ENCODE measurements around the gene GFI1B. TPM values are rescaled to one million over a fixed set of nuclear protein-coding genes. Genes with fewer than 3 reads are reported as not detected.
"Not testable (repeated sequence)": the region's sequence is repeated elsewhere in the genome, so short reads cannot be mapped to it uniquely, and the experiment has no call there.

Gene GFI1B
- total RNA-seq, 2 donors from 2014 or later: 0.45 TPM; not detected in 1

DNA sequence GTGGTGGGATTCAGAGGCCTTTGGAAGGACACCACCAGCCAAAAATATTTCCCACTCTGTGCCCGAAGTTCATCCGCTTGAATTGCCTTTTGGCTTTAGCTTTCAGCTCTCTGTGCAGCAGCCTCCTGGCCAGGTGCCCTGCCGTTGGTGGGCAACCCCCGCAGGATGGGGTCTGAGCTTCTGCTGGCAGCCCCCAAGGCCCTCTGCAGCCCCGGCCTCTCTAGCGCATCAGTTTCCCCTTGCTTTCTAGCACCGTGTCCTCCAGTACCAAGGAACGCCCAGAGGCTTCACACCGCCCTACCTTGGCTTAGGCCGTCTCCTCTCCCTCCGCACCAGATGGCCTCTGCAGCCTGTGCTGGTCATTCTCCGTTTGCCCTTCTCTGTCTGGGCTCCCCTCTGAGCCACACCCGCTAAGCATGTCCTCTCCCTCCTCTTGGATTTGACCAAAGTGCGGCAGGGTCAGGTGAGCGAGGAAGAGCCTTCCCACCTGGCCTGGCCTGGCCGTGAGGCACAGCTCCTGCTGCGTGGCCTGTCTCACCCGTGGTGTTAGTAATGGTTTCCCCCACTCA is 29.9 kb upstream of the GFI1B start:
- H3K4me3 Mint-ChIP-seq: no peak overlapping the region
- no peaks in the 10 kb centered on the region for H3K9me3 Mint-ChIP-seq
- H3K36me3 Mint-ChIP-seq: no peaks in the 10 kb centered on the region
- DNase-seq (ENCODE audit: low spot score): no peak
- no peak overlapping the region for H3K27ac Mint-ChIP-seq
- no peak for ATAC-seq
- H3K27me3 Mint-ChIP-seq: no peaks in the 10 kb centered on the region
- peaks cover 11 to 15% of the 10 kb centered on the region in 2 donors for H3K4me1 Mint-ChIP-seq (ENCODE audit: low read depth in 2 of 2)

DNA sequence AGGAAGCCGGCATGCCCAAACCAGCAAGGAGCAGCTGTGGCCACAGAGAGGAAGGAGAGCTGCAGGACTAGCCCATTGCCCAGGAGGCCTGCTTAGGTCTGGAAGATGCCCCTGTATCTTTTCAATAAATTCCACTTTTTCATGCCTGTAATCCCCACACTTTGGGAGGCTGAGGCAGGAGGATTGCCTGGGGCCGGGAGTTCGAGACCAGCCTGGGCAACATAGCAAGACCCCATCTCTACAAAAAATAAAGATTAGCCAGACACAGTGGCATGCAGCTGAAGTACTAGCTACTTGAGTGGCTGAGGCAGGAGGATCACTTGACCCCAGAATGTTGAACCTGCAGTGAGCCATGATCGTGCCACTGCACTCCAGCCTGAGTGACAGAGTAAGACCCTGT is 28.8 kb upstream of the GFI1B start:
- Mint-ChIP-seq H3K4me1 (ENCODE audit: low read depth in 2 of 2) (peaks cover 6 to 7% of the 10 kb centered on the region in 2 donors), H3K27me3 (no peaks in the 10 kb centered on the region), H3K9me3 (no peaks in the 10 kb centered on the region), H3K36me3 (no peaks in the 10 kb centered on the region), H3K27ac (no peak overlapping the region), H3K4me3 (no peak overlapping the region)
- no peak for DNase-seq (ENCODE audit: low spot score)
- no peak for ATAC-seq

DNA sequence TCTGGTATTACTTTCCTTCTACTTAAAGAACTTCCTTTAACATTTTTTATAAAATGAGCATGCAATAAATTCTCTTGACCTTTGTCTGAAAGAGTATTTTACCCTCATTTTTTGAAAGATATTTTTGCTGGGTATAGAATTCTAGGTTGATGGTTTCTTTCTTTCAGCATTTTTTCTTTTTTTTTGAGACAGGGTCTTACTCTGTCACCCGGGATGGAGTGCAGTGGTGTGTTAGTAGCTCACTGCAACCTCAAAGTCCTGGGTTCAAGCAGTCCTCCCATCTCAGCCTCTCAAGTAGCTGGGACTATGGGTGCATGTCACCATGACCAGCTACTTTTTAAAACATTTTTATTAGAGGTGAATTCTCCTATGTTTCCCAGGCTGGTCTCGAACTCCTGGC is 23.4 kb upstream of the GFI1B start:
- DNase-seq (ENCODE audit: low spot score) (no peak), ATAC-seq (no peak)
- Mint-ChIP-seq H3K9me3 (no peaks in the 10 kb centered on the region), H3K4me1 (ENCODE audit: low read depth in 2 of 2) (no peaks in the 10 kb centered on the region), H3K36me3 (peaks cover 6% of the 10 kb centered on the region), H3K27me3 (peaks cover 7 to 14% of the 10 kb centered on the region in 2 donors), H3K27ac (no peak overlapping the region), H3K4me3 (no peak overlapping the region)

DNA sequence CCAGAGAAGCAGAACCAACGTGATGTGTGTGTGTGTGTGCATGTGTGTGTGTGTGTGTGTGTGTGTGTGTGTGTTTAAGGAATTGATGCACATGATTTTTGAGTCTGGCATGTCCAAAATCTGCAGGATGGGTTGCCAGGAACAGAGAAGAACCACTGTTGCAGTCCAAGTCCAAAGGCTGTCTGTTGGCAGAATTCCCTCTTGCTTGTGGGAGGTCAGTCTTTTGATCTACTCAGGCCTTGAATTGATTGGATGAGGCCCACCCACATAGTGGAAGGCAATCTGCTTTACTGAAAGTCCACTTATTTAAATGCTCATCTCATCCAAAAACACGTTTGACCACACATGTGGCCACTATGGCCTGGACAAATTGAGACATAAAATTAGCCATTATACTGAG is 22.7 kb upstream of the GFI1B start:
- DNase-seq (ENCODE audit: low spot score): no peak
- no peaks in the 10 kb centered on the region for H3K9me3 Mint-ChIP-seq
- no peak overlapping the region for H3K4me3 Mint-ChIP-seq
- H3K36me3 Mint-ChIP-seq: peaks cover 6% of the 10 kb centered on the region
- H3K27me3 Mint-ChIP-seq: peaks cover 8 to 15% of the 10 kb centered on the region in 2 donors
- no peak for ATAC-seq
- H3K4me1 Mint-ChIP-seq (ENCODE audit: low read depth in 2 of 2): no peaks in the 10 kb centered on the region
- no peak overlapping the region for H3K27ac Mint-ChIP-seq

DNA sequence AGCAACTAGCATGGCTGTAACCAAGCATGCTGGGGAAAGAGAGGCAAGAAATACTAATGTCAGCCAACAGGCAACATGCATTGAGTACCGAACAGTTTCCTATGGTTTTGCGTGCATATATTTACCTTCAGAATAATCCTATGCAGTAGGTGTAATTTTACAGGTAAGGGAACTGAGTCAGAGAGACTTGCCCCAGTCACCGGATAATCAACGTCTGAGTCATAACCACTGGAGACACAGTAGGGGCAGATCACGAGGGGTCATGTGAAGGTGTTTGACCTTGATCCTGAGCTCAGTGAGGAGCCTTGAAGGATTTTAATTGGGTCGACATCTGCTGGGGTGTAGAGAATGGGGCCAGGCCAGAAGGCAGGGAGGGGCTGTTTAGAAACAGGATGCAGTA is 20.7 kb upstream of the GFI1B start:
- H3K4me1 Mint-ChIP-seq (ENCODE audit: low read depth in 2 of 2): no peaks in the 10 kb centered on the region
- peaks cover 6% of the 10 kb centered on the region for H3K36me3 Mint-ChIP-seq
- no peak overlapping the region for H3K27ac Mint-ChIP-seq
- ATAC-seq: no peak
- DNase-seq (ENCODE audit: low spot score): no peak
- no peak overlapping the region for H3K4me3 Mint-ChIP-seq
- H3K9me3 Mint-ChIP-seq: no peaks in the 10 kb centered on the region
- H3K27me3 Mint-ChIP-seq: peaks cover 12 to 15% of the 10 kb centered on the region in 2 donors

DNA sequence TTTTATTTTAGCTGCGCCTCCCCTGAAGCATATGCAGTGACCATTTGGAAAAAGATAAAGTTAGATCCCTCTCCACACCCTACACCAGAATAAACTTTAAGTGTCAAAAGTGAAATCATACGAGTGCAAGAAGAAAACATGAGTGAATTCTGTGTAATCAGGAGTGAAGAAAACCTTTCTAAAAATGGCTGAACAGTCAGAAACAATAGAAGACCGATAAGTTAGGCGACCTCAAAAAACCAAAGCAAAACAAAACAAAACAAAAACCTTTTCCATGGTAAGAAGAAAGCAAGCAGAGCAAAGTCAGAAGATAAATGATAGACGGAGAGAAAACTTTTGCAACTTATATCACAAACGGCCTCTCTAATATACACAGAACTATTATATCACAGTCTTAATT is 17.5 kb upstream of the GFI1B start:
- ATAC-seq (no peak), DNase-seq (ENCODE audit: low spot score) (no peak)
- H3K27me3 Mint-ChIP-seq: peaks cover 12 to 15% of the 10 kb centered on the region in 2 donors
- H3K4me3 Mint-ChIP-seq: no peak overlapping the region
- no peaks in the 10 kb centered on the region for H3K4me1 Mint-ChIP-seq (ENCODE audit: low read depth in 2 of 2)
- H3K9me3 Mint-ChIP-seq: no peaks in the 10 kb centered on the region
- no peak overlapping the region for H3K27ac Mint-ChIP-seq
- H3K36me3 Mint-ChIP-seq: peaks cover 6% of the 10 kb centered on the region

DNA sequence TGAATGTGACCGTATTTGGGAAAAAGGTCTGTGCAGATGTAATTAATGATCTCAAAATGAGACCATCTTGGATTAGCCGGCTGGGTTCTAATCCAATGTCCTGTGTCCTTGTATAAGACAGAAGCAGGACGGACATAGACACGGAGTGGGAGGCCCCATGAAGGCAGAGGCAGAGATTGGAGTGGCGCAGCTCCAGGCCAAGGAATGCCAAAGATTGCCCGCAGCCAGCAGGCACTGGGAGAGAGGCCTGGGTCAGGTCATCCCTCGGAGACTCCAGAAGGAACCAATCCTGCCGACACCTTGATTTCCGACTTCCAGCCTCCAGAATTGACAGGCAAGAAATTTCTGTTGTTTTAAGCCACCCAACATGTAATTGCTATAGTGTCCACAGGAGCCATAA is 13.0 kb upstream of the GFI1B start:
- Mint-ChIP-seq H3K27ac (no peak overlapping the region), H3K36me3 (no peaks in the 10 kb centered on the region), H3K4me3 (no peak overlapping the region), H3K4me1 (ENCODE audit: low read depth in 2 of 2) (no peaks in the 10 kb centered on the region), H3K27me3 (peaks cover 0 to 8% of the 10 kb centered on the region in 2 donors), H3K9me3 (no peaks in the 10 kb centered on the region)
- DNase-seq (ENCODE audit: low spot score) (no peak), ATAC-seq (no peak)

DNA sequence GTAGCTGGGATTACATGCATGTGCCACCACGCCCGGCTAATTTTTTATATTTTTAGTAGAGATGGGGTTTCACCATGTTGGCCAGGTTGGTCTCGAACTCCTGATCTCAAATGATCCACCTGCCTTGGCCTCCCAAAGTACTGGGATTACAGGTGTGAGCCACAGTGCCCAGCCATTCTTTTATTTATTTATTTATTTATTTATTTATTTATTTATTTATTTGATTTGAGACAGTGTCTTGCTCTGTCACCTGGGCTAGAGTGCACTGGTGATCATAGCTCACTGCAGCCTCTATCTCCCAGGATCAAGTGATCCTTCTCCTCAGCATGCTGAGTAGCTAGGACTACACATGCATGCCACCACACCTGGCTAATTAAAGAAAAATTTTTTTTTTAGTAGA is 10.6 kb upstream of the GFI1B start:
- not testable (repeated sequence) for H3K4me1 Mint-ChIP-seq (ENCODE audit: low read depth in 2 of 2); ATAC-seq; H3K4me3 Mint-ChIP-seq; H3K27ac Mint-ChIP-seq; DNase-seq (ENCODE audit: low spot score); H3K9me3 Mint-ChIP-seq; H3K27me3 Mint-ChIP-seq; H3K36me3 Mint-ChIP-seq

DNA sequence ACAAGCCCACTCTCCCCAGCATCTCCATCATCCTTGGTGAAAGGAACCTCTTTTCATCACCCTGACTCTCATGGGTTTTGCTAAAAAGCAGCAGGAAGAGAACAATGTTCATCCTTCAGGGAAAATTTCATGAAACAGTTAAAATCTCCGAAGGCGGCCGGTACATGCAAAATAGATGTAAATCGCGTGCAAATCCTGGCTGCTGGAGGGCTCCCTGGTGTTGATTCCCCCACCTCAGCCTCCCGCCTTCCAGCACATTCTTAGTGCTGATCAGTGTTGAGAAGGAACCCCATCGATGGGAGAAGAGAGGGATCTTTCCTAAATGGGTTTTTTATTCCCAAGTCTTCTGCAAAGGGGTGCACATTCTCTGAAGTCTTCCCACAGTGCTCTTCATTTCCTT is 8.7 kb upstream of the GFI1B start:
- Mint-ChIP-seq H3K27ac (no peak overlapping the region), H3K27me3 (peaks cover 7% of the 10 kb centered on the region in 2 donors), H3K4me1 (ENCODE audit: low read depth in 2 of 2) (peaks cover 0 to 3% of the 10 kb centered on the region in 2 donors), H3K9me3 (no peaks in the 10 kb centered on the region), H3K4me3 (no peak overlapping the region), H3K36me3 (no peaks in the 10 kb centered on the region)
- no peak for ATAC-seq
- DNase-seq (ENCODE audit: low spot score): no peak

DNA sequence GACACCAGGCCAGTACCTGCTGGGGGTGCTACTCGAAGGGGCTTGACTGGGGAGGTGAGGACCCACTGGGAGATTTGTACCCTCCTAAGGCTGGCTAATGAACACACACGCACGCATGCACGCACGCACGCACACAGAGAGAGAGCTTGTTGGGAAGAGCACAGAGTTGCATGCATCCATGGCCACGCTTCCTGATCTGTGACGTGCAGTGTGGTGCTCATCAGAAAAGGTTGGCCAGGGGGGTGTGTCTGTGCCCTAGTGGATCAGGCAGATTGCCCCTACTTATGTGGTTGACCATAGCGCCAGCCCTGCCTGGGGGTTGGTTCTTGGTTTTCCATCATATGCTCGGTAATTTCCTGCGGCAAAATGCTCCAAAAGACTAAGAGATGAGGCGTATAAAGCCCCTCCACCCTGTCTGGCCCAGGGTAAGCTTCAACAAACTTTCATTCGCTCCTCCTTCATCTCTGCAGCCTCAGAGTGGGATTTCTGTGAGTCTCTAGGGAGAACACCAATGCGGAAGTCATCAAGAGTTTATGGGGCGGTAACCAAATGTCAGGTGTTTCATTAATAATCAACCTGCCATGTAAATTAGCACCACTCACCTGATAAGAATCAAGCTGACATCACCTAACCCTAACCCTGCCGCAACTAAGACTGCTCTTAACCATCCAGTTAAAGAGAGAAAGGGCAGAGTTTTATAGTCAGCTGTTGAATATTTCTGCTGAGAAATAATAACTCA is 8.0 kb upstream of the GFI1B start:
- peaks cover 0 to 3% of the 10 kb centered on the region in 2 donors for H3K4me1 Mint-ChIP-seq (ENCODE audit: low read depth in 2 of 2)
- peaks cover 7 to 11% of the 10 kb centered on the region in 2 donors for H3K27me3 Mint-ChIP-seq
- DNase-seq (ENCODE audit: low spot score) (no peak), ATAC-seq (no peak)
- H3K4me3 Mint-ChIP-seq: no peak overlapping the region
- no peaks in the 10 kb centered on the region for H3K36me3 Mint-ChIP-seq
- H3K27ac Mint-ChIP-seq: no peak overlapping the region
- H3K9me3 Mint-ChIP-seq: no peaks in the 10 kb centered on the region

DNA sequence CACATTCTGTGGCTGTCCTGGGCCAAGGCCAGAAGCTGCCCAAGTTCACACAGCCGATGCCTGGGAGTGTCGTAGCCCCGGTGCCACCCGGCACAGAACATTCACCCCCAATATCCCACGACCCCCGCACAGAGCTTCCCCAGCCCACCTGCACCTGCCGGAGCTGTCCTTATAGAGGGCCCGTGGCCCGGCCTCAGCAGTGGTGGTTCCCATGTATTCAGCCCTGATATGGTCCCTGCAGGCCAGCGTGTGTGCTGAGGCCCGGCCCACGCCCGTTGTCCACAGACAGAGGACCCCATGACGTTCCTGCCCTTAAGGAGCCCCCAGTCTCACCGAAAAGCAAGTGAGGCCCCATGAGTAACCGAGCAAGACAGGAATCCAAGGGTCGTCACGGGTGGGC is 5.3 kb upstream of the GFI1B start:
- DNase-seq (ENCODE audit: low spot score): no peak
- Mint-ChIP-seq H3K27me3 (peaks cover 8 to 14% of the 10 kb centered on the region in 2 donors), H3K36me3 (no peaks in the 10 kb centered on the region), H3K27ac (no peak overlapping the region), H3K9me3 (no peaks in the 10 kb centered on the region), H3K4me1 (ENCODE audit: low read depth in 2 of 2) (peaks cover 0 to 5% of the 10 kb centered on the region in 2 donors), H3K4me3 (no peak overlapping the region)
- no peak for ATAC-seq

DNA sequence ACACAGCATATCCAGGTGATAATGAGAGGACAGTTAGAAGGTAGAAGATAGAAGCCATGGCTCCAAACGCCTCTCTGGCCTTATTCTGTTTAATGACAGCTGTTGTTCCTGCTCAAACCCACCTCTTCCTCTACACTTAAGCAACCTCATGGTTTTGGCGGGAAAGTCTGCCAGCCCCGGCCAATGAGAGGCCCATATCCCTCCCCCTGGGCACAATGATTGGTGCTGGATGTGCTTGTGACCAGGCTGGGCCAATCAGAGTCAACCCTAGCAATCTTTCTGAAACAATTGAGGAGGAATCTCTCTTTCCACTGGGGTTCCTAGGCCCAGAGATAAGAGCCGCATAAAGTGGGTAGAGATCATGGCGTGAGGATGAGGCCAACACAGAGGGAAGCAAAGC is 4.8 kb upstream of the GFI1B start:
- H3K9me3 Mint-ChIP-seq: no peaks in the 10 kb centered on the region
- peaks cover 5 to 10% of the 10 kb centered on the region in 2 donors for H3K4me1 Mint-ChIP-seq (ENCODE audit: low read depth in 2 of 2)
- peak overlapping the region in 1 of 2 donors; percentile 13 for H3K27ac Mint-ChIP-seq
- H3K27me3 Mint-ChIP-seq: peaks cover 12 to 19% of the 10 kb centered on the region in 2 donors
- H3K36me3 Mint-ChIP-seq: no peaks in the 10 kb centered on the region
- ATAC-seq: peak; percentile 42 to 50
- H3K4me3 Mint-ChIP-seq: no peak overlapping the region
- DNase-seq (ENCODE audit: low spot score): no peak

DNA sequence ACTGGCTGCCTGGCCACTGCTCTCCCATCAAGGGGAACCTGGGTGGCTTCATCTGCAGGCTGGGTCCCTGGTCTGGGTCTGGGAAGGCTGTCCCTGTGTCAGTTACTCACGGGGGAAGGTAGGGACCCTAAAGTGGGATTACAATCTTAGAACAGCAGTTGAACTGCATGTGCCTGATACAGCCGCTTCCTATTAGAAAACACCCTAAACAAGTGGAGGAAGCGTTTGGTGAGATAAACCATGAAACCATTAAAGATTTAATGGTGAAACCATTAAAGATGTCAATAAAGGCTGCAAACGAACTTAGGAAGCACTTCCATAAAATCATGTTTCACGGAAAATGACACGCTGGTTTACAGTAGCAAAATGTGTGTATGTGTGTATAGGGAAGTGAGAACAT is 2.5 kb upstream of the GFI1B start:
- ATAC-seq: no peak
- Mint-ChIP-seq H3K27me3 (peaks cover 18 to 27% of the 10 kb centered on the region in 2 donors), H3K4me3 (no peak overlapping the region), H3K9me3 (no peaks in the 10 kb centered on the region), H3K27ac (no peak overlapping the region), H3K4me1 (ENCODE audit: low read depth in 2 of 2) (peaks cover 6 to 11% of the 10 kb centered on the region in 2 donors), H3K36me3 (no peaks in the 10 kb centered on the region)
- no peak for DNase-seq (ENCODE audit: low spot score)

DNA sequence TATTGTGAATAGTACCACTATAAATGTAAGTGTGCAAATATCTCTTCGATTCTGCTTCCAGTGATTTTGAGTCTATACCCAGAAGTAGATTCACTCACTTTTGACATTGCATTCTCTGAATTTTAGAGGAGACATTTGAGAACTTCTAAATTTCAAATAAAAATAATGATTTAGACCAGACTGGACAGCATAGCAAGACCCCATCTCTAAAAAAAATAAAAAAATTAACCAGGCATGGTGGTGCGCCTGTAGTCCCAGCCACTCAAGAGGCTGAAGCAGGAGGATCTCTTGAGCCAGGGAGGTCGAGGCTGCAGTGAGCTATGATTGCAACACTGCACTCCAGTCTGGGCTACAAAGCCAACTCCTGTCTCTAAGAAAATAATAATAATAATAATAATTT is 1.9 kb upstream of the GFI1B start:
- H3K4me3 Mint-ChIP-seq: no peak overlapping the region
- H3K9me3 Mint-ChIP-seq: no peaks in the 10 kb centered on the region
- no peak overlapping the region for H3K27ac Mint-ChIP-seq
- peaks cover 18 to 27% of the 10 kb centered on the region in 2 donors for H3K27me3 Mint-ChIP-seq
- no peaks in the 10 kb centered on the region for H3K36me3 Mint-ChIP-seq
- ATAC-seq: no peak
- DNase-seq (ENCODE audit: low spot score): no peak
- peaks cover 6 to 11% of the 10 kb centered on the region in 2 donors for H3K4me1 Mint-ChIP-seq (ENCODE audit: low read depth in 2 of 2)

DNA sequence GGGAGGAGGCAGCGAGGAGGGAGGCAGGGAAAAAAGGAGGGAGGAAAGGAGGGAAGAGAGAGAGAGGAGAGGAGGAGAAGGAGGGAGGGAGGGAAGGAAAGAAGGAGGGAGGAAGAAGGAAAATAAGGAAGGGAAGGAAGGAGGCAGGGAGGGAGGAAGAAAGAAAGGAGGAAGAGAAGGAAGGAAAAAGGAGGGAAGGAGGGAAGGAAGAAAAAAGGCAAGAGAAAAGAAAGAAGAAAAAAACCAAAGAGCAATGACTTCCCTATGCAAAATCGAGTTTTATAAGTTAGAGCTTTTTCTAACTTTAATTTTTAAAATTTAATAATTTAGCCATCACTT is 413 bp upstream of the GFI1B start:
- Mint-ChIP-seq H3K27ac (no peak overlapping the region), H3K4me3 (no peak overlapping the region), H3K27me3 (peaks cover 18 to 27% of the 10 kb centered on the region in 2 donors), H3K9me3 (no peaks in the 10 kb centered on the region), H3K4me1 (ENCODE audit: low read depth in 2 of 2) (peaks cover 6 to 8% of the 10 kb centered on the region in 2 donors), H3K36me3 (no peaks in the 10 kb centered on the region)
- no peak for DNase-seq (ENCODE audit: low spot score)
- ATAC-seq: no peak
